Endothelial cell (in vitro differentiated cells): ENCODE results near the gene BAZ1B. TPM values are rescaled to one million over a fixed set of nuclear protein-coding genes. Genes with fewer than 3 reads are reported as not detected.
"Not testable (repeated sequence)": the region's sequence is repeated elsewhere in the genome, so short reads cannot be mapped to it uniquely, and the experiment has no call there.

Source experiments
- DNase-seq: peaks from one replicate; pipeline ENCODE4 v3.0.0; 2021; ENCODE audit warnings: low spot score
- H3K27ac Mint-ChIP-seq: one replicate; pipeline ENCODE4 v1.8.0; 2021; ENCODE audit warnings: mixed read lengths, inconsistent platforms; ENCODE audit not compliant: unreplicated experiment
- H3K27me3 Mint-ChIP-seq: one replicate; pipeline ENCODE4 v1.8.0; 2021; ENCODE audit warnings: mild to moderate bottlenecking, moderate library complexity, mixed read lengths, inconsistent platforms; ENCODE audit not compliant: unreplicated experiment
- H3K36me3 Mint-ChIP-seq: one replicate; pipeline ENCODE4 v1.8.0; 2021; ENCODE audit warnings: mild to moderate bottlenecking, low read depth, mixed read lengths, inconsistent platforms; ENCODE audit not compliant: unreplicated experiment
- H3K4me1 Mint-ChIP-seq: one replicate; pipeline ENCODE4 v1.8.0; 2021; ENCODE audit warnings: mild to moderate bottlenecking, mixed read lengths, inconsistent platforms; ENCODE audit not compliant: unreplicated experiment
- H3K4me3 Mint-ChIP-seq: one replicate; pipeline ENCODE4 v1.8.0; 2021; ENCODE audit warnings: mild to moderate bottlenecking, mixed read lengths, inconsistent platforms; ENCODE audit not compliant: unreplicated experiment
- H3K9me3 Mint-ChIP-seq: one replicate; pipeline ENCODE4 v1.8.0; 2021; ENCODE audit warnings: mixed read lengths, inconsistent platforms; ENCODE audit not compliant: unreplicated experiment
- total RNA-seq: library from RNA; stranded (reverse); fragmentation: NEBNext Ultra II Directional; extraction: Animal tissue kit (Norgen Biotek cat#: 25700); gene quantifications from one replicate; pipeline ENCODE4 v1.2.1, GENCODE V29; 2021; ENCODE audit not compliant: unreplicated experiment
- TF ChIP-seq, protein P1 (sequence below): fragments of 200-600 bp; sonication (generic); IDR thresholded peaks from one replicate; pipeline ENCODE4 v1.5.0; 2021; ENCODE audit warnings: antibody characterized with exemption; ENCODE audit not compliant: unreplicated experiment

The BAZ1B gene
- total RNA-seq, 1 donor from 2014 or later, result 56.5 TPM

DNA sequence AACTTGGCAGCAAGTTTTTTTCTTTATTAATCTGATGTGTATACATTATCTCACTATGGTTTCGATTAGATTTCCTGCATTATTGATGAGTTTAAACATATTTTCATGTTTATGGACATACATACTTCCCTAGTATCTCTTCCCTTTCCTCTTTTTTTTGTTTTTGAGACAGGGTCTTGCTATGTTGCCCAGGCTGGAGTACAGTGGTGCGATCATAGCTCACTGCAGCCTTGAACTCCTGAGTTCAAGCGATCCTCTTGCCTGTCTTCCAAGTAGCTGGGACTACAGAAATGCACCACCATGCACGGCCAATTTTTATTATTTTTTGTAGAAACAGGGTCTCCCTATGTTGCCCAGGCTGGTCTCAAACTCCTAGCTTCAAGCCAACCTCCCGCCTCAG, 18.9 kb downstream of the BAZ1B start:
- Mint-ChIP-seq H3K9me3 (no peaks in the 10 kb centered on the region), H3K4me1 (no peaks in the 10 kb centered on the region), H3K27me3 (peaks cover 2% of the 10 kb centered on the region), H3K4me3 (no peak overlapping the region), H3K36me3 (peaks cover 55% of the 10 kb centered on the region), H3K27ac (no peak overlapping the region)
- TF ChIP-seq, protein P1, sequence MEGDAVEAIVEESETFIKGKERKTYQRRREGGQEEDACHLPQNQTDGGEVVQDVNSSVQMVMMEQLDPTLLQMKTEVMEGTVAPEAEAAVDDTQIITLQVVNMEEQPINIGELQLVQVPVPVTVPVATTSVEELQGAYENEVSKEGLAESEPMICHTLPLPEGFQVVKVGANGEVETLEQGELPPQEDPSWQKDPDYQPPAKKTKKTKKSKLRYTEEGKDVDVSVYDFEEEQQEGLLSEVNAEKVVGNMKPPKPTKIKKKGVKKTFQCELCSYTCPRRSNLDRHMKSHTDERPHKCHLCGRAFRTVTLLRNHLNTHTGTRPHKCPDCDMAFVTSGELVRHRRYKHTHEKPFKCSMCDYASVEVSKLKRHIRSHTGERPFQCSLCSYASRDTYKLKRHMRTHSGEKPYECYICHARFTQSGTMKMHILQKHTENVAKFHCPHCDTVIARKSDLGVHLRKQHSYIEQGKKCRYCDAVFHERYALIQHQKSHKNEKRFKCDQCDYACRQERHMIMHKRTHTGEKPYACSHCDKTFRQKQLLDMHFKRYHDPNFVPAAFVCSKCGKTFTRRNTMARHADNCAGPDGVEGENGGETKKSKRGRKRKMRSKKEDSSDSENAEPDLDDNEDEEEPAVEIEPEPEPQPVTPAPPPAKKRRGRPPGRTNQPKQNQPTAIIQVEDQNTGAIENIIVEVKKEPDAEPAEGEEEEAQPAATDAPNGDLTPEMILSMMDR, result no peak
- DNase-seq, result no peak

DNA sequence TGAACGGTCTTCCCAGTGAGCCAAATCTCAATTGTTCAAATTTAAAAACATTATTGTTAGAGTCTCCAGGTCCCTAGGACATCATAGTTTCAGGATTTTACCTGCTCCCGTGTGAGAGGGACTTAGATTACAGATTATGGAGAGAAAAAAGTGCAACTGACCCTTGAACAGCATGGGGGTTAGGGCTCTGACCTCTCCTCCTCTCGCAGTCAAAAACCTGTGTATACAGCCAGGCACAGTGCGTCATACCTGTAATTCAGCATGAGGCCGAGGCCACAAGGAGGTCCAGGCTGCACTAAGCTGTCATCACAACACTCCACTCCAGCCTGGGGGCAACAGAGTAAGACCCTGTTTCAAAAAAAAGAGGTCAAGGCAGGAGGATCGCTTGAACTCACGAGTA, 25.5 kb downstream of the BAZ1B start:
- Mint-ChIP-seq H3K4me1 (no peaks in the 10 kb centered on the region), H3K9me3 (no peaks in the 10 kb centered on the region), H3K36me3 (peaks cover 69% of the 10 kb centered on the region), H3K4me3 (no peak overlapping the region), H3K27ac (no peak overlapping the region), H3K27me3 (peaks cover 3% of the 10 kb centered on the region)
- TF ChIP-seq, protein P1, result no peak
- no peak for DNase-seq

DNA sequence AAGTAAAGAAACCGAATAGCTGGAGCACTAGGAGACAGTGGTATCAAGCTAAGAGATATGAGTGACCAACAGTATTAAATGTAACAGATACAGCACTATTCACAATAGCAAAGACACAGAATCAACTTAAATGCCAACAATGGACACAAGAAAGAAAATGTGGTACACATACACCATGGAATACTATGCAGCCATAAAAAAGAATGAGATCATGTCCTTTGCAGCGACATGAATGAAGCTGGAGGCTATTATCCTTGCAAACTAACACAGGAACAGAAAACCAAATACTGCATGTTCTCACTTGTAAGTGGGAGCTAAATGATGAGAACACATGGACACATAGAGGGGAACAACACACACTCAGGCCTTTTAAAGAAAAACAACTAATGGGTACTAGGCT, 26.6 kb downstream of the BAZ1B start:
- not testable (repeated sequence) for H3K4me3 Mint-ChIP-seq, H3K27ac Mint-ChIP-seq, DNase-seq, H3K27me3 Mint-ChIP-seq, H3K9me3 Mint-ChIP-seq, H3K4me1 Mint-ChIP-seq
- H3K36me3 Mint-ChIP-seq, result peaks cover 63% of the 10 kb centered on the region

DNA sequence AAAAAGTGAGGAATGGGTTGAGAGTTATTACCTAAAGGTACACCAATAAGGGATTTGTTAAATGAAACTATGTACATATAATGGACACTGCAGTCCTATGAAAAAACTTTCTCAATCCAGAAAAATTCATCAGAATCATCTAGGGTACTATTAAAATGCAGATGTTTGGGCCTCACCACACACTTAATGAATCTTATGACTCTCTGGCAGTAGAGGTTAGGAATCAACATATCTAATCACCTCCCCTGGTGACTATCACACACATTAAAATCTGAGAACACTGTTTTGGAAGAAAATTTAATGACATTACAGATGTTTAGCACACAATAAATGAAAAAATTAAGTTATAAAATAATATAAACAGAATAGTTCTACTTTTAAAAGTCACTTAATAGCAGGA, 32.1 kb downstream of the BAZ1B start:
- no peak overlapping the region for H3K27ac Mint-ChIP-seq
- TF ChIP-seq, protein P1, result no peak
- no peaks in the 10 kb centered on the region for H3K27me3 Mint-ChIP-seq
- peaks cover 29% of the 10 kb centered on the region for H3K36me3 Mint-ChIP-seq
- H3K4me1 Mint-ChIP-seq, result no peaks in the 10 kb centered on the region
- DNase-seq, result no peak
- H3K4me3 Mint-ChIP-seq, result no peak overlapping the region
- H3K9me3 Mint-ChIP-seq, result no peaks in the 10 kb centered on the region

DNA sequence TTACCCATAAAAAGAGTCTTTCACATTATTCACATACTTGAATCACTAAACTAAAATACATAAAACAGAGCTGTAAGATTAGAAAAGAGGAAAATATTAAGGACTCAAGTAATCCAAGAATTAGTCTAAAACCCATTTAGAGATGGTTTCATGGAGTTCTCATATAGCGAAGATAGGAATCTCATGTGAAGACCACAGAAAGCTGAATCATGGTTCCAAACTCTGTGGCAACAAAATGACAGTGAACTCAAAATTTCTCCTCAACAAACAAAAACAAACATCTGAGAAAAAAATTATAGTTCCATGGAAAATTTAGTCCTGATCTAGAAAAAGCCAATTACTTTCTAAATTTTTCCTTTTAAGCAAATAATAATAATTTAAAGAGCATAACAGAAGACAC, 34.6 kb downstream of the BAZ1B start:
- Mint-ChIP-seq H3K27me3 (no peaks in the 10 kb centered on the region), H3K9me3 (no peaks in the 10 kb centered on the region), H3K4me1 (no peaks in the 10 kb centered on the region), H3K4me3 (no peak overlapping the region), H3K36me3 (peaks cover 13% of the 10 kb centered on the region), H3K27ac (no peak overlapping the region)
- DNase-seq, result no peak
- TF ChIP-seq, protein P1, result no peak

DNA sequence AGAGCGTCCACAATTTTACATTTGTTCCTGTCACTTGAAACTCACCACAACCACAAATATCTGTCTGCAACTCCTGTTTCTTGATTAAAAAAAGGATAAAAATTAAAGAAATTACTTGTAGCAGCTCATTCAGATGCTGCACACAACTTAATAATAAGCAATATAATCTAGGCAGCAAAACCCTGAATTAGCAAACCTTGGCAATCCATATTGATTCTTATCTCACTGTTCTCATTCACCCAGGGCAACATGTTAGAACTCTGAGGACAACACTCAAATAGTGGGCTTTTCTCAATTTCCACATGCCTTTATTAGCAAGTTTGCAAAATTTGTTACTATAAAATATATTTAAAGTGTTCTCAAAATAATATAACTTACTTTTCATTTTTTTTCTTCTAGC, 38.9 kb downstream of the BAZ1B start:
- no peaks in the 10 kb centered on the region for H3K9me3 Mint-ChIP-seq
- TF ChIP-seq, protein P1, result no peak
- DNase-seq, result no peak
- no peaks in the 10 kb centered on the region for H3K4me1 Mint-ChIP-seq
- no peak overlapping the region for H3K27ac Mint-ChIP-seq
- H3K27me3 Mint-ChIP-seq, result peaks cover 1% of the 10 kb centered on the region
- peaks cover 17% of the 10 kb centered on the region for H3K36me3 Mint-ChIP-seq
- H3K4me3 Mint-ChIP-seq, result no peak overlapping the region
